Left forelimb (tissue), 1 donor: ENCODE results near the gene TECTA.

Experiments
- DNase-seq: peaks from one replicate; pipeline ENCODE4 v3.0.0-alpha.2; 2018; ENCODE audit warnings: low spot score

Gene TECTA, protein sequence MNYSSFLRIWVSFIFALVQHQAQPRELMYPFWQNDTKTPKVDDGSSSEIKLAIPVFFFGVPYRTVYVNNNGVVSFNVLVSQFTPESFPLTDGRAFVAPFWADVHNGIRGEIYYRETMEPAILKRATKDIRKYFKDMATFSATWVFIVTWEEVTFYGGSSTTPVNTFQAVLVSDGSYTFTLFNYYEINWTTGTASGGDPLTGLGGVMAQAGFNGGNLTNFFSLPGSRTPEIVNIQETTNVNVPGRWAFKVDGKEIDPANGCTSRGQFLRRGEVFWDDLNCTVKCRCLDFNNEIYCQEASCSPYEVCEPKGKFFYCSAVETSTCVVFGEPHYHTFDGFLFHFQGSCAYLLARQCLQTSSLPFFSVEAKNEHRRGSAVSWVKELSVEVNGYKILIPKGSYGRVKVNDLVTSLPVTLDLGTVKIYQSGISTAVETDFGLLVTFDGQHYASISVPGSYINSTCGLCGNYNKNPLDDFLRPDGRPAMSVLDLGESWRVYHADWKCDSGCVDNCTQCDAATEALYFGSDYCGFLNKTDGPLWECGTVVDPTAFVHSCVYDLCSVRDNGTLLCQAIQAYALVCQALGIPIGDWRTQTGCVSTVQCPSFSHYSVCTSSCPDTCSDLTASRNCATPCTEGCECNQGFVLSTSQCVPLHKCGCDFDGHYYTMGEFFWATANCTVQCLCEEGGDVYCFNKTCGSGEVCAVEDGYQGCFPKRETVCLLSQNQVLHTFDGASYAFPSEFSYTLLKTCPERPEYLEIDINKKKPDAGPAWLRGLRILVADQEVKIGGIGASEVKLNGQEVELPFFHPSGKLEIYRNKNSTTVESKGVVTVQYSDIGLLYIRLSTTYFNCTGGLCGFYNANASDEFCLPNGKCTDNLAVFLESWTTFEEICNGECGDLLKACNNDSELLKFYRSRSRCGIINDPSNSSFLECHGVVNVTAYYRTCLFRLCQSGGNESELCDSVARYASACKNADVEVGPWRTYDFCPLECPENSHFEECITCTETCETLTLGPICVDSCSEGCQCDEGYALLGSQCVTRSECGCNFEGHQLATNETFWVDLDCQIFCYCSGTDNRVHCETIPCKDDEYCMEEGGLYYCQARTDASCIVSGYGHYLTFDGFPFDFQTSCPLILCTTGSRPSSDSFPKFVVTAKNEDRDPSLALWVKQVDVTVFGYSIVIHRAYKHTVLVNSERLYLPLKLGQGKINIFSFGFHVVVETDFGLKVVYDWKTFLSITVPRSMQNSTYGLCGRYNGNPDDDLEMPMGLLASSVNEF (N-terminal part only)

DNA sequence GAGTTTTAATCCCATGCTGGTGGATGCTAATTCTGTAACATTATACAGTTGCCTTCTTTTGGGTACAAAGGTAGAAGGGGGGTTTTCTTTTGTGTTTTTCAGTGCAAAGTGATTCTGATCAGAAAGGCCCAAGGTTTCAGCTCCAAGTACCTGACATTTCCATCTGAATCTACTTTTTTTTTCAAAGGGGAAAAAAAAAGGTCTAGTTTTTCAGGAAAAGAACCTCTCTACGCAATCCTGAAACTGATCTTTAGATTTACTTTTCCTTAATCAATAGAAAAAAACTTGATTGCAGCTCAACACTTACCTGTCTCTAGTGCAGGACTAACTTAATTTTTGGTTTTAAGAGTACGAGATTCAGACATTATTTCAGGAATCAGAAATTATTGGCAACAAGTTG is at the start of gene TECTA:
Gene TECTA (plus strand): TSS at position 301 of the 400 bp plus-strand sequence. CDS start 1,423 bp downstream, outside the sequence.
- no peak for DNase-seq

DNA sequence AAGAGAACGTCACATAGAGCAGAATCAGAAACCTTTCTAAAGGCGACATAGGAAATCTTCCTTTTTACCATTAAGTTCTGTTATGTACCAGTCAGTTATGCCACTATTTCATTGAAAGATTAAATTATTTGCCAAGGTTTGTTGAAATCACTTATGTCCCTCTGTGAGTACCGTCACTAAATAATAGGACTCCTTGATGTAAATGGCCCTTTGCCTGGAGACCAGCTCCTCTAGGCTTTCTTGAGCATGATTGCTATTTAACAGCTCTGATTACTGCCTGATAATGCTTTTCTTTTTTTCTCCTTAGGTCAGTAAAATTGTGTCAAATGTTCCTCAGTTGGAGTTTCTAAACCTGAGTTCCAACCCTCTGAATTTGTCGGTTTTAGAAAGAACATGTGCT is 47.8 kb upstream of the TECTA start:
- DNase-seq = no peak

DNA sequence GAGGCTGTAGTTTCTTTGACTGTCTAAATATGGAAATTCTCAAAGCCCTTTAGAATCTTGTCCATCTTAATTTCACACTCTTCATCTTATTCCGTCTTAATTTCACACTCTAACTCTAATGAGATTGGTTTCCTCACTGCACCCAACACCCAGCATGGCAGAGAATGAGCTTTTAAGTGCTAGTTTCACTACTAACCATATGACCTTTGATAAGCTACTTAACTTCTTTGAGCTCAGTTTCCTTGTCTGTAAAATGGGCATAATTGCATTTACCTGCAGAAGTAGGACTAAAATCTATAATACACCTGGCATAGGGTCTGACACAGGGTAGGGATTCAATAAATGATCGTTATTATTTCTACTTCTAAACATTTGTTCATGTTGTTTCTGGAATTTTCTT is 46.8 kb upstream of the TECTA start:
- no peak for DNase-seq

DNA sequence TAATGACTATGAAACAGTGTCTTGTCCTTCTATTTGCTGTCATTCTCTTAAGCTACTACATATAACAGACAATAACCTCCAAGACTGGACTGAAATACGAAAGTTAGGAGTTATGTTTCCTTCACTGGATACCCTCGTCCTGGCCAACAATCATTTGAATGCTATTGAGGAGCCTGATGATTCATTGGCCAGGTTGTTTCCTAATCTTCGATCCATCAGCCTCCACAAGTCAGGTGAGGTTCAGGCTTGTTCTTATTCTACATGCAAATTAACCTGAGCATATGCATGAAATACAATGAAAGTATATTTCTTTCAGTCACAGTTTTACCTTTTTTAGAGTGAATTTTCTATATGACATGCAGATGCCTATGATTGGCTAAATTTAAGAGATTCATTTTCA is 46.0 kb upstream of the TECTA start:
- no peak for DNase-seq

DNA sequence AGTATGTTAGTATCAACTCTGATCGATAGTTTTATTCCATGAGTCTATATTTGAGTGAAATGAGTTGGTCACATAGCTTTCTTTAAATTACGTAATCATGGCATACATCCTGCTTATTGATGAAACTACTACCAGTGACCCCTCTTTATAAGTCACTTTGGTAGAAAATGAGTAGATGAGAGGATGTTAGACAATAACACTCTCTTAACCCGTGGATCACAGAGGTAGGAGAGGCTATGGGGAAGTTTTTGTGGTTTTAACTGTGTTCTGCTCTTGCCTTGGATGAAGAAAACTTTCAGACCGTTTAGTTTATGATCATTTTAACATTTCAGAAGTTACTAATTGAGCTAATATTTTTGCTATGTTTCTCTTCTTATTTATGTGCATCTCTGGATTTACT is 43.1 kb upstream of the TECTA start:
- DNase-seq = no peak

DNA sequence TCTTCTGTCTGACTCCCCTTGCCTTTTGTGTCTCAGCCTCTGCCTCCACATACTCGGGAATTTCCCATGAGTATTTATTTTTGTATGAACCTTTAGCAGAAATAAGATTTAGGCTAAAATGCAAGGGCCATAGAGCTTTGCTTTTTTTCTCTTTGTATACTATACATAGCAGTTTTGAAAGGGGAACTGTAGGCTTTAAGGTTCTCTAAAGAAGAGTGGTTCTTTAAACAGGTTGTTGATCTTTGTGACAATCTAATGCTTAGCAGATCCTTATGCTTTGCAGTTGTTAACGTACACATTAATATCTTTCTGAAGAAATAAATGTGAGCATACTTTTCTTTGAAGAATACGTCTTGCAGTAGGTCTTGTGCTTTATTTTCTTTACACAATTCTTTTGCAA is 42.1 kb upstream of the TECTA start:
- no peak for DNase-seq

DNA sequence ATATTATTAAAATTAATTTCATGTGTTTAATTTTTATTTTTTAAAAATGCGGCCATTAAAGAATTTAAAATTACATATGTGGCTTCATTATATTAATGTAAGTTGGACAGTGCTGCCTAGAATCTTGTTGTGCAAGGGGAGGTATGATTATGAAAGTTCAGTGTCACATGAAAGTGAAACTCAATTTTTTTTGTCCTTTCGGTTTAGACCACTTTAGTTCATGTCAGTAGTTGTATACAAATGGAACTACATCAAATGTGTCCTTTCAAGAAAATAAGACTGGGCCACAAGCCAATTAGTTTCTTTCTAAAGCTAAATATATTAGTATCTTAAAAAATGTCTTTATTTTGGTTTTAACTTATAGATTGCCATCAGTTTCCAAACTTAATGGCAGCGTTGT is 41.4 kb upstream of the TECTA start:
- DNase-seq = no peak

DNA sequence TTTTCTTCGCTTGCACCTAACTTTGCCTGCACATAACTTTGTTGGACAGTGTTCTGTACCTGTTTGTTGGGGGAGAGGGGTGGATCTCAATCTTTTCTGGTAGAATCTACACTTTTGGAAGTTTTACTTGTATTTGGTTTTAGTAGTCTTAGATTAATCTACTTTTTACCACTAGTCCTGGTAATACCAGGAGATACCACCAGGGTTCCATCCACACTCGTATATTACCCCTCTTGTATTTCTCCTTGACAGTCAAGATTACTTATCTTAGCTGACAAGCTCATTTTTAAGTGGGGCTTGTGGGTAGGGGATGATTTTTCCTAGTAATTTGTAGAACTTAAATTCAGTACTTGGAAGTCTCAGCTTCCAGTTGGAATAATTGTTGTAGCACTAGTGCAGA is 37.3 kb upstream of the TECTA start:
- DNase-seq = no peak

DNA sequence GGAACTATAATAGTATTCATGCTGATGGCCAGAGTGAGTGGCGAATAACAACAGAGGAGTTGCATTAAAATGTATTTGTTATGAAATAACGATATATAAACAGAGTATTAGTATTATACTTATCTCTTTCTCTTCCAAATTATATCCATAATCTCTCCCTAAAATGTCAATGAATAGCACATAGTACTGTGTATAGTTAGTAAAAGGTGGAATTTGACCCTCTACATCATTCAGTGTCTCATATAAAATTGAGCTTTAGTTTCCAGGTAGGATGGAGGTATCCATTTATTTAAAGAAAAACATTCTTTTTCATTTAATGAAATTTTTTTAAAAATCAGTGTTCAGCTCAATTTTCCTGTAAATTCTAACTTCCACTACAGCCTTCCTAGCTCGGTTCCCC is 34.4 kb upstream of the TECTA start:
- no peak for DNase-seq

DNA sequence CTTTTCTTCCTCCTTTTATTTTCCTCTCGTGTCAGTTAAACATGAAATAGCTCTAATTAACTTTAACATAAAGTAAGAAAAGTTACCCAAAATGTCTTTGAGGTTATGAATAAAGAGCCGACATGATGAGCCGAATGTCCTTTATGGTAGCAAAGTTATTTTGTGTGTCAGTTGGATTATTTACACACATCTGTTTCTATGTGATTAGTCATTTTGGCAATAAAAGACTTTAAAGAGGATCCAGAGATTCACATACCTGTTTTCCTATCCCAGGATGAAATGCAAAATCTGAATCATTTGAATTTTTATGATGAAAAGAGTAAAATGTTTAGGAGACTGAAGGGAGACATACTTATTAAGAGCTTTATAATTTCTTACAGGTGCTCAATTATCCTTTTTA is 34.0 kb upstream of the TECTA start:
- no peak for DNase-seq

DNA sequence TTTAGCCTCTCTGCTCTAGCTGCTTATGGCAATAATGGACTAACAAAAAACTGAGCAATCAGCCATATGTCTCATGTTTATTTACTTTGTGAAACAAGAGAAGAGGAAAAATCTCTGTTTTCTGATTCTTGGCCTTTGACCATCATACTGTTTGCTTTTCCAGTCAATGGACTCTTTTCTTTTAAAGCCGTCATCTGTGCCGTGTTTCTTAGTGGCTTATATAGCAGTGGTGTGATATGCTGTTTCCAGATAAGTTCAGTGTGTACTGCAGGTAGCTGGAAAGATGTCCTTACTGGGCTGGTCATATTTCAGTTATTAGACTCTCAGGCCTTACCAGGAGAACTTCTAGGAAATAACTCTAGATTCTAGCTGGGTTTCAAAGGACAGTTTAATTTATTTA is 33.6 kb upstream of the TECTA start:
- no peak for DNase-seq

DNA sequence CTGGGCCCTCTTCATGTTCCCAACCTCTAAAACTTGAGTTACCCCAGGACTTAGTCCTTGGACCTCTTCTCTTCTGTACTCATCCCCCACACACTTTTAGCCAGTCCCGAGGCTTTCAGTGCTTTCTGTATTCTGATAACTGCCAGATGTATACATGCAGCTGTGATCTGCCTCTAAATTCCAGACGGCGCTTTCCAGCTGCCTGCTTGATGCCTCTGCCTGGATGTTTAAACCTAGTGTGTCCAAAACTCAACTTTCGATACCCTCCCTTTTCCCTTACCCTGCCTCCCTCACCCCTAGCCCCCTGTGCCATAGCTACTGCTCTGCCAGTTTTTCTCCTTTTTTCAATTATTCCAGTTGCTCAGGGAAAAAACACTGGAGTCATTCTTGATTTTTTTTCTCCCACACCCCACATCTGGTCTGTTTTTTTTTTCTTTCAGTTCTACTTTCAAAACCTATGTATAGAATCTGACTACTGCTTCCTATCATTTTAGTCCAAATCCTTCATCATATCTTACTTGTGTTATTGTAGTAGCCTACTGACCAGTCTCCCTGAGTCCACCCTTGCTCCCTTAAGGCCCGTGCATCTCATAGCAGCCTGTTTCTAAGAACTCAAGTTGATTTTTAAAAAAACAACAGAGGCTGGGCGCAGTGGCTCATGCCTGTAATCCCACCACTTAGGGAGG is 32.9 kb upstream of the TECTA start:
- DNase-seq = no peak

DNA sequence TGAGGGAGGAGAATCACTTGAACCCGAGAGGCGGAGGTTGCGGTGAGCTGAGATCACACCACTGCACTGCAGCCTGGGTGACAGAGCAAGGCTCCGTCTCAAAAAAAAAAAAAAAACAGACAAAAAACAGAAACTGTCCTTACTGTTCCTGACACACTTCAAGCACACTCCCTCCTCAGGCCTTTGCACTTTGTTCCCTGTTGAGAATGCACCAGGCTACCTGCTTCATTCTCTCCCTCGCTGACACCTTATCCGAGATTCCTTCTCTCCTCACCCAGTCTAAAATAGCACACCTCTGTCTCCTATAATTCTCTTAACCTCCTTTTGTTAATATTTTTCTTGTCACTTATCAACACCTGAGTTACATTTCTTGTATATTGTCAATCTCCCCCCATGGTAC is 32.3 kb upstream of the TECTA start:
- DNase-seq = no peak

DNA sequence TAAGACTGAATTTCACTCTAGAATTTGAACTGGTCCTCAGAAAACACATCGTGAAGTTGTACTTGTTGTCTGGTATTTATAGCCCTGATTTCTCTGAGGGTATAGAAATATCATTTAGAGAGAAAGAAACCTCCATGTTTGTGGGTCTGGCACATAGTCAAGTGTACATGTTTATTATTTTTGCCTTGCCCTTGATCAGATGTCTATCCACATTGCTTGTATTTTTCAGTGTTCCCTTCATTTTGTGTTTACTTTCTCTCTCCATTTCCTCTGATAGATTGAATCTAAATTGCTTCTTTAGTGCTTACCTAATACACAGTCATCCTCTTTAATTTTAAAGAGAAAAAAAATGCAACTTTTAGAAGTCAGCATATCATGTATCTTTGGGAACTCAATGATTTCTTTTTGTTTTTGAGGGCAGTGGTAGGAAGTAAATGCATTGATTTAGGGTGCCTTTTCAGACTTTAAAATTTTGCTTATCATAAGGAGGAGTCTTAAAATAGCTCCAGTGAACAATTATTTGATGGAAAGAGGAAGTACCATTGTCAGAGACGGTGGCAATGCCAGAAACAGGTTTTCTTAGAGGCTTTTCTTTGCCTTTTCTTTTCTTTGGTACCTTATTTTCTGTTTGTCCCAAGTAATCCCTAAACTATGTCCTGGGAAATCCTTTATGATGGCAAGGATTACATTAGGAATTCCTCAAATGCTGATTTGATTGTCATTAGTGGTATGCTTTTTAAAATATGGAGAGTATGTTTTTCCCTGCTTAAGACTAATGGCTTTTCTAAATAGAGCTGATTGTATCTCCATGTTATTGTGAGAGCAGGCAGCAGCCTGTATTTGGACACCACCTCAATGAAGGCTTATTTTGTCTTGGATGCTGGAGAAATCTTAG is 29.8 kb upstream of the TECTA start:
- DNase-seq = no peak

DNA sequence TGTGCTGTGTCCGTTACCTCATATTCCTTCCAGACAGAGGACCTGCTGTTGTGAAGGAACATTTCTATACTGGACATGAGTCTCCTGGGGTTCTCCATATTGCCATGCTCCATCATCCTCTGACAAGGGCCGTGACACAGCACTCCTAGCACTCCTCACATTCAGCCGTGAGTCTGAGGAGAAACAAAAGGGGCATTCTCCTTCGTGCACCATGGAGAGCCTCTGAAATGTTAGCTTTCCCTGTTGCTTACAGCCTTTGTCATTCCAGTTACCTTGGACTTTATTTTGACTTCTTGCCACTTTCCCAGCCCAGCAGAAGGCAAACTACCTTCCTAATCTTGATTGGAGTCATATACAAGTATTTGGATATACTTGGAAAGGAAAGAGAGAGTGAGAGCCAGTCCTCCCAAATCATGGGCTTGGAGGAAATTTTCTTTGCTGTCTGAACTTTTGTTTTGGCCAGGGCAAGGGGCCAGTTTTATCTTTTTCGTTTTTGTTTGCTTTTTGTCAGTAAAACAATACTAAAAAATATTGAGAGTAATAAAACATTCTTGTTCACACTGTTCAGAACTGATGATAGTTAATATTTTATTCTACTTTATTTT is 29.1 kb upstream of the TECTA start:
- no peak for DNase-seq

DNA sequence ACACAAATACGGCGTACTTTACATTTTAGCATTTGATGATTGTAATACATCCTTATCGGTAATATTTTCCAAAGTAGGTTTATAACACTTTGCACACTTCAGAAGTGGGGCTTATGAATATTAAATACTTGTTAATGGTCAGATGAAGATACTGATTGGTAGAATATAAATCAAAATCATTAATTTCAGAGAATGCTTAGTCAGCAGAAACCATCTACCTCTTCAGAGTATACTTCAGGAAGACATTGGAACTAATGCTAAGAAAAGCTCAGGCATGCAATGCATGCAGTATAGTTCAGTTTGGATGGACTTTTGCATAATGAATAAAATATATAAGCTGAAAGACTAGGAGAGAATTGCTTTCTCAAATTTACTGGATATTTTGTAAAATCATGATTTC is 19.7 kb upstream of the TECTA start:
- DNase-seq = no peak

DNA sequence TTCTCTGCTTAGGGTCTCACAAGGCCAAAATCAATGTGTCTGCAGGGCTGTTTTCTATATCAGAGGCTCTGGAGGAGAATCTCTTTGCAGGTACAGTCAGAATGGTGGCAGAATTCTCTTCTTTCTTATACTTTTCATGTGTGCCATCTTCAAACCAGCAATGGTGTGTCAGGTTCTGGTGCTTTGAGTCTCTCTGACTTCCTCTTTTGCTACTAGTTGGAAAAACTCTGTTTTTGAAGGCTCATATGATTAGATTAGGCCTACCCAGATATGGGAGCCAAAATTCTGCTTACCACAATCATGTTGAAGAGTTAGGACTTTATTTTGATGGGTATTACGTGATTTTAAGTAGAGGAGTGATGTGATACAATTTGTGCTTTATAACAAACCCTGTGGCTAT is 18.8 kb upstream of the TECTA start:
- no peak for DNase-seq

DNA sequence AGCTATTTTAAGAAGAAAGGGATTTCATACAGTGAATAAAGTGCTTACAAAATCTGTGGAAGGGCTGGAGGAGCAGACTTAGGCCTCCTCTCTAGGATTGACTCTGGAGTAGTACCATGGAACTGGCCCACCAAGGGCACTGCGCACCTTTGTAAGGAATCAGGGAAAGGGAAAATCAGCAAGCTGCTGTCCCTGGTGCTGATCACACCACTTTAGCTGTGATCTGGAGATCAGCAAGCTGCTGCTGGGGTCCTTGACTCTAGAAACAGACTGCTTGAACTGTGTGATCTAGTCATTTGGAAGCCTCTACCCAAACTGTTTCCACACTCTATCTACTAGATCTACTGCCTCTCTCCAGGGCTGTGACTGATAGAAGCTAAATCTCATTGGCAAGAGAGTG is 18.4 kb upstream of the TECTA start:
- no peak for DNase-seq

DNA sequence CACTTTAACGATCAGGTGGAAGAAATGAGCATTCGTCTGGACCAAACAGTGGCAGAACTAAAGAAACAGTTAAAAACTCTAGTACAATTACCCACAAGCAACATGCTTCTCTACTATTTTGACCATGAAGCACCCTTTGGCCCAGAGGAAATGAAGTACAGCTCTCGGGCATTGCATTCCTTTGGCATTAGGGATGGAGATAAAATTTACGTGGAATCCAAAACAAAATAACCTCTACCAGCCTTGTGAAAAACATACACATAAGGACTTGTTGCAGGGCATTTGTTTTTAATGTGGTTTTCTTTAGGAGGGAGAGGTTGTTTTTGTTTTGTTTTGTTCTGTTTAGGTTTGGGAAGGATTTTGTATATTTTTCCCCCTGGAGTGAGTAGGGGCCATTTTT is 14.2 kb upstream of the TECTA start:
- no peak for DNase-seq

DNA sequence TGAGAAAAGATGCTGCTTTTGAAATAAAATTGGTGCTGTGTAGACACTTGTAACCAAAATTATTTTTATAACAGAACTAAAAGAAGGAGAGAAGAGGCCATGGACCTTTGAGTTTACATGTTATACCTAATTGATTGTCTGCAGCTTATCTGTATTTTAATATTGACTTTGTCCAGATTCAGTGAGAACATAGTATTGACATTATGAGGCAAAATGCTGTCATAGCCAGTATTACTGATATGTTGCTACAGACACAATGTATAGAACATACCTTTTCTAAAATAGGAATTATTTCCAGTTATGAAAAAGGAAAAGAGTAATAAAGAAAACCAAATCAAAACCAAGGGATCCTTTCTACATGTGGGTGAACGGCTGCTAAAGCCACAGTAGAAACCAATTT is 11.5 kb upstream of the TECTA start:
- no peak for DNase-seq
